ENCODE data around the gene RTKN. TPM values are rescaled to one million over a fixed set of nuclear protein-coding genes. Genes with fewer than 3 reads are reported as not detected.

The RTKN gene
- total RNA-seq, 1 donor from 2014 or later, result 20.4 TPM

- TF ChIP-seq CTCF (IDR thresholded peaks at IDR 0.05), result no peak
- Mint-ChIP-seq H3K4me1 (ENCODE audit: low read depth) (peaks cover 57% of the 10 kb centered on the region), H3K27ac (ENCODE audit: unreplicated experiment) (peak overlapping the region; percentile 22), H3K9me3 (ENCODE audit: low read depth) (no peaks in the 10 kb centered on the region), H3K27me3 (ENCODE audit: low read depth) (peaks cover 4% of the 10 kb centered on the region), H3K4me3 (ENCODE audit: unreplicated experiment) (peak overlapping the region; percentile 87), H3K36me3 (ENCODE audit: low read depth) (no peaks in the 10 kb centered on the region)
- no peak for DNase-seq (ENCODE audit: low spot score)
Measured at GRCh38 chr2:74441170-74441689, 507 bp downstream of the RTKN start.

GRCh38 chr2:74440378-74441169 is 1.2 kb downstream of the RTKN start:
- Mint-ChIP-seq H3K9me3 (ENCODE audit: low read depth) (no peaks in the 10 kb centered on the region), H3K36me3 (ENCODE audit: low read depth) (no peaks in the 10 kb centered on the region), H3K4me1 (ENCODE audit: low read depth) (peaks cover 57% of the 10 kb centered on the region), H3K27me3 (ENCODE audit: low read depth) (peaks cover 4% of the 10 kb centered on the region), H3K4me3 (ENCODE audit: unreplicated experiment) (peak overlapping the region; percentile 87), H3K27ac (ENCODE audit: unreplicated experiment) (peak overlapping the region; percentile 88)
- no peak for DNase-seq (ENCODE audit: low spot score)
- TF ChIP-seq CTCF (IDR thresholded peaks at IDR 0.05), result peak; percentile 54

GRCh38 chr2:74439803-74440377 is 1.8 kb downstream of the RTKN start:
- DNase-seq (ENCODE audit: low spot score), result no peak
- Mint-ChIP-seq H3K4me3 (ENCODE audit: unreplicated experiment) (peak overlapping the region; percentile 87), H3K9me3 (ENCODE audit: low read depth) (no peaks in the 10 kb centered on the region), H3K27me3 (ENCODE audit: low read depth) (peaks cover 2% of the 10 kb centered on the region), H3K27ac (ENCODE audit: unreplicated experiment) (peak overlapping the region; percentile 88), H3K36me3 (ENCODE audit: low read depth) (no peaks in the 10 kb centered on the region), H3K4me1 (ENCODE audit: low read depth) (peaks cover 57% of the 10 kb centered on the region)
- TF ChIP-seq CTCF (IDR thresholded peaks at IDR 0.05), result no peak

- no peaks in the 10 kb centered on the region for H3K9me3 Mint-ChIP-seq (ENCODE audit: low read depth)
- H3K36me3 Mint-ChIP-seq (ENCODE audit: low read depth), result no peaks in the 10 kb centered on the region
- TF ChIP-seq CTCF (IDR thresholded peaks at IDR 0.05), result no peak
- peaks cover 2% of the 10 kb centered on the region for H3K27me3 Mint-ChIP-seq (ENCODE audit: low read depth)
- no peak for DNase-seq (ENCODE audit: low spot score)
- H3K27ac Mint-ChIP-seq (ENCODE audit: unreplicated experiment), result peak overlapping the region; percentile 88
- peaks cover 52% of the 10 kb centered on the region for H3K4me1 Mint-ChIP-seq (ENCODE audit: low read depth)
- H3K4me3 Mint-ChIP-seq (ENCODE audit: unreplicated experiment), result peak overlapping the region; percentile 87
Measured at GRCh38 chr2:74439373-74439772, 2.4 kb downstream of the RTKN start.

- no peak for TF ChIP-seq CTCF (IDR thresholded peaks at IDR 0.05)
- Mint-ChIP-seq H3K4me3 (ENCODE audit: unreplicated experiment) (no peak overlapping the region), H3K9me3 (ENCODE audit: low read depth) (no peaks in the 10 kb centered on the region), H3K4me1 (ENCODE audit: low read depth) (peaks cover 43% of the 10 kb centered on the region), H3K27ac (ENCODE audit: unreplicated experiment) (no peak overlapping the region), H3K36me3 (ENCODE audit: low read depth) (no peaks in the 10 kb centered on the region), H3K27me3 (ENCODE audit: low read depth) (peaks cover 2% of the 10 kb centered on the region)
- DNase-seq (ENCODE audit: low spot score), result no peak
Measured at GRCh38 chr2:74438248-74438647, 3.5 kb downstream of the RTKN start.
